NCI-H69 (cell line): ENCODE data around the gene CPNE2.
"Not testable (repeated sequence)": the region's sequence is repeated elsewhere in the genome, so short reads cannot be mapped to it uniquely, and the experiment has no call there.

ENCODE experiments used
- DNase-seq: peaks from one replicate; lab custom pipeline; 2025; lab: John Stamatoyannopoulos, UW

Gene CPNE2

GRCh38 chr16:57091975-57092785 is at the start of gene CPNE2:
TSS of gene CPNE2 (plus strand) at chr16:57092583. CDS start at chr16:57110743, 18,160 bp downstream.
- peak; percentile 78 for DNase-seq

GRCh38 chr16:57043248-57043647 is 49.1 kb upstream of the CPNE2 start:
- DNase-seq, result no peak

GRCh38 chr16:57044931-57045693 is 47.3 kb upstream of the CPNE2 start:
- DNase-seq, result no peak

GRCh38 chr16:57045694-57046381 is 46.5 kb upstream of the CPNE2 start:
- peak; percentile 39 for DNase-seq

GRCh38 chr16:57048095-57048494 is 44.3 kb upstream of the CPNE2 start:
- DNase-seq, result no peak

- no peak for DNase-seq
Observed at GRCh38 chr16:57049678-57050077, 42.7 kb upstream of the CPNE2 start.

GRCh38 chr16:57051696-57052228 is 40.6 kb upstream of the CPNE2 start:
- no peak for DNase-seq

- DNase-seq, result no peak
Observed at GRCh38 chr16:57053206-57053605, 39.2 kb upstream of the CPNE2 start.

GRCh38 chr16:57054338-57054737 is 38.0 kb upstream of the CPNE2 start:
- no peak for DNase-seq

GRCh38 chr16:57054771-57055170 is 37.6 kb upstream of the CPNE2 start:
- no peak for DNase-seq

GRCh38 chr16:57055671-57056070 is 36.7 kb upstream of the CPNE2 start:
- DNase-seq, result no peak

- no peak for DNase-seq
Observed at GRCh38 chr16:57058291-57058861, 34.0 kb upstream of the CPNE2 start.

- no peak for DNase-seq
Observed at GRCh38 chr16:57060323-57061083, 31.9 kb upstream of the CPNE2 start.

GRCh38 chr16:57061084-57061905 is 31.1 kb upstream of the CPNE2 start:
- DNase-seq, result peak; percentile 48

- no peak for DNase-seq
Observed at GRCh38 chr16:57062329-57062728, 30.1 kb upstream of the CPNE2 start.

GRCh38 chr16:57063189-57063588 is 29.2 kb upstream of the CPNE2 start:
- DNase-seq, result not testable (repeated sequence)

- no peak for DNase-seq
Observed at GRCh38 chr16:57064995-57065394, 27.4 kb upstream of the CPNE2 start.

- DNase-seq, result no peak
Observed at GRCh38 chr16:57066625-57067024, 25.8 kb upstream of the CPNE2 start.

GRCh38 chr16:57067347-57067746 is 25.0 kb upstream of the CPNE2 start:
- no peak for DNase-seq

GRCh38 chr16:57069053-57069452 is 23.3 kb upstream of the CPNE2 start:
- no peak for DNase-seq
